Fibroblast of lung (primary cell): ENCODE results near the gene HPN. TPM values are rescaled to one million over a fixed set of nuclear protein-coding genes. Genes with fewer than 3 reads are reported as not detected.
"Not testable (repeated sequence)": the region's sequence is repeated elsewhere in the genome, so short reads cannot be mapped to it uniquely, and the experiment has no call there.

Source experiments
- DNase-seq, 2 donors: peaks; one replicate each; pipeline versions ENCODE4 v3.0.0 to v3.0.0-alpha.2; 2010; ENCODE audit warnings: low read depth in 2 of 2
- H2AFZ ChIP-seq: 2 replicates; pipeline ENCODE4 v1.5.1; 2012; ENCODE audit warnings: low read length, control low read depth, inconsistent platforms
- H3K27ac ChIP-seq: 2 replicates; pipeline ENCODE4 v1.5.1; 2011; ENCODE audit warnings: low read length, control low read depth; ENCODE audit not compliant: insufficient read depth
- H3K27me3 ChIP-seq: 2 replicates; pipeline ENCODE4 v1.5.1; 2011; ENCODE audit warnings: mild to moderate bottlenecking, low read length; ENCODE audit not compliant: control insufficient read depth, insufficient read depth
- H3K36me3 ChIP-seq: 2 replicates; pipeline ENCODE4 v1.5.1; 2011; ENCODE audit warnings: low read length; ENCODE audit not compliant: control insufficient read depth, insufficient read depth
- H3K4me1 ChIP-seq: 2 replicates; pipeline ENCODE4 v1.5.1; 2011; ENCODE audit warnings: low read length; ENCODE audit not compliant: control insufficient read depth, insufficient read depth; ENCODE audit errors: extremely low read depth
- H3K4me2 ChIP-seq: 2 replicates; pipeline ENCODE4 v1.5.1; 2011; ENCODE audit warnings: low read length, control low read depth; ENCODE audit not compliant: insufficient read depth; ENCODE audit errors: extremely low read depth
- H3K4me3 ChIP-seq, 4 experiments: fragments of 200-600 bp in 1 of 4; sonication (generic) in 1 of 4; replicated peaks in 1 of 4; 2 replicates each; pipeline ENCODE4 v1.5.1; 2011 to 2016; ENCODE audit warnings: low read length in 4 of 4, low read depth in 3 of 4, mild to moderate bottlenecking in 3 of 4, control low read depth in 2 of 4, inconsistent platforms in 1 of 4, mixed read lengths in 1 of 4; ENCODE audit not compliant: insufficient read depth in 1 of 4; ENCODE audit errors: control extremely low read depth in 1 of 4
- H3K79me2 ChIP-seq: 2 replicates; pipeline ENCODE4 v1.5.1; 2012; ENCODE audit warnings: mild to moderate bottlenecking, low read length, inconsistent platforms; ENCODE audit not compliant: control insufficient read depth, insufficient read depth
- H3K9ac ChIP-seq: 2 replicates; pipeline ENCODE4 v1.5.1; 2011; ENCODE audit warnings: mild to moderate bottlenecking, low read length, control low read depth; ENCODE audit not compliant: insufficient read depth
- H3K9me3 ChIP-seq: 2 replicates; pipeline ENCODE4 v1.5.1; 2012; ENCODE audit warnings: low read depth, low read length; ENCODE audit not compliant: control insufficient read depth, insufficient read depth
- H4K20me1 ChIP-seq: 2 replicates; pipeline ENCODE4 v1.5.1; 2011; ENCODE audit warnings: low read length; ENCODE audit not compliant: control insufficient read depth, insufficient read depth; ENCODE audit errors: extremely low read depth
- CTCF ChIP-seq, 2 donors: IDR thresholded peaks in 1 of 2; conservative IDR thresholded peaks in 1 of 2; 1 replicate in 1 of 2; 2 replicates in 1 of 2; pipeline ENCODE4 v1.5.1; 2011 to 2012; ENCODE audit warnings: low read length in 2 of 2, control low read depth in 1 of 2, inconsistent platforms in 1 of 2, low read depth in 1 of 2, mild to moderate bottlenecking in 1 of 2
- EZH2 ChIP-seq: IDR thresholded peaks from 2 replicates; pipeline ENCODE4 v1.5.1; 2012; ENCODE audit warnings: low read length, control low read depth, mild to moderate bottlenecking; ENCODE audit errors: missing control alignments
- polyA plus RNA-seq, 2 donors: library from polyadenylated mRNA; depleted of rRNA in 1 of 2; stranded (reverse) in 1 of 2; unstranded in 1 of 2; fragments of >200 nt; gene quantifications; 2 replicates each; pipeline ENCODE4 v1.2.1, GENCODE V29; 2011 to 2012; ENCODE audit warnings: missing spikeins in 1 of 2
- total RNA-seq: library from RNA; depleted of rRNA; stranded (reverse); fragments of >200 nt; gene quantifications from 2 replicates; pipeline ENCODE4 v1.2.1, GENCODE V29; 2014

Gene HPN
- total and polyA plus RNA-seq, 2 donors (not counting 1 experiment from before 2014, with no cell fraction given): 0.33 TPM; not detected in 1

- H3K4me3 ChIP-seq: peak overlapping the region in 1 of 4 experiments; percentile 17
- no peak for DNase-seq
- no peak overlapping the region for H3K4me2 ChIP-seq
- H3K79me2 ChIP-seq: peaks cover 47% of the 10 kb centered on the region
- TF ChIP-seq CTCF (conservative IDR thresholded peaks at IDR 0.05 in 1 of 2, IDR thresholded peaks at IDR 0.05 in 1 of 2; ENCODE audit: low read depth in 1 of 2, low read length in 2 of 2): no peak
- no peak for TF ChIP-seq EZH2
- no peak overlapping the region for H3K27ac ChIP-seq
- no peaks in the 10 kb centered on the region for H3K27me3 ChIP-seq
- no peaks in the 10 kb centered on the region for H3K9me3 ChIP-seq
- no peaks in the 10 kb centered on the region for H4K20me1 ChIP-seq
- H2AFZ ChIP-seq: no peak overlapping the region
- H3K4me1 ChIP-seq: peaks cover 7% of the 10 kb centered on the region
- H3K36me3 ChIP-seq: peaks cover 1% of the 10 kb centered on the region
- no peak overlapping the region for H3K9ac ChIP-seq
Measured at GRCh38 chr19:35002037-35002535, 39.4 kb upstream of the HPN start.

- Histone ChIP-seq H3K4me3 (no peak overlapping the region), H2AFZ (no peak overlapping the region), H3K36me3 (peaks cover 5% of the 10 kb centered on the region), H3K9me3 (no peaks in the 10 kb centered on the region), H3K79me2 (peaks cover 47% of the 10 kb centered on the region), H3K27ac (no peak overlapping the region), H3K4me2 (no peak overlapping the region), H3K9ac (no peak overlapping the region), H3K4me1 (peaks cover 5% of the 10 kb centered on the region), H4K20me1 (no peaks in the 10 kb centered on the region), H3K27me3 (no peaks in the 10 kb centered on the region)
- no peak for DNase-seq
- no peak for TF ChIP-seq EZH2
Measured at GRCh38 chr19:35004517-35005255, 36.8 kb upstream of the HPN start.

GRCh38 chr19:35005256-35005977, 36.1 kb upstream of the HPN start:
- Histone ChIP-seq H4K20me1 (no peaks in the 10 kb centered on the region), H3K4me2 (no peak overlapping the region), H3K79me2 (peaks cover 47% of the 10 kb centered on the region), H3K4me1 (peaks cover 5% of the 10 kb centered on the region), H3K9me3 (no peaks in the 10 kb centered on the region), H3K27ac (no peak overlapping the region), H3K9ac (no peak overlapping the region), H3K27me3 (no peaks in the 10 kb centered on the region), H3K4me3 (no peak overlapping the region), H2AFZ (no peak overlapping the region), H3K36me3 (peaks cover 10% of the 10 kb centered on the region)
- no peak for TF ChIP-seq EZH2
- no peak for TF ChIP-seq CTCF (conservative IDR thresholded peaks at IDR 0.05 in 1 of 2, IDR thresholded peaks at IDR 0.05 in 1 of 2; ENCODE audit: low read depth in 1 of 2, low read length in 2 of 2)
- no peak for DNase-seq

- H4K20me1 ChIP-seq, H3K4me3 ChIP-seq, H3K4me2 ChIP-seq, H3K4me1 ChIP-seq, DNase-seq, H2AFZ ChIP-seq, H3K9me3 ChIP-seq, H3K27me3 ChIP-seq, H3K27ac ChIP-seq, H3K9ac ChIP-seq: not testable (repeated sequence)
- H3K79me2 ChIP-seq: peaks cover 42% of the 10 kb centered on the region
- peaks cover 13% of the 10 kb centered on the region for H3K36me3 ChIP-seq
Measured at GRCh38 chr19:35006007-35006341, 35.5 kb upstream of the HPN start.
